A549 (cell line): Measurements from ENCODE around the gene DRP2. TPM values are rescaled to one million over a fixed set of nuclear protein-coding genes. Genes with fewer than 3 reads are reported as not detected.

Experiments used
- ATAC-seq, 2 experiments: fragments of 200-7000 bp in 1 of 2; fragments of >200 bp in 1 of 2; cut with Nextera tagmentation in 1 of 2; cut with Tn5 transposase in 1 of 2; 3 replicates each; pipeline versions ENCODE4 v1.8.0 to v1.9.1; 2018 to 2020; ENCODE audit warnings: mild to moderate bottlenecking in 1 of 2, moderate library complexity in 1 of 2
- CTCF ChIA-PET: fragments of 300-600 bp; sonication (Branson Sonifier 250); formaldehyde crosslinking; extraction: SDS; loops from one replicate; lab custom pipeline; 2021; ENCODE audit warnings: antibody characterized with exemption, inconsistent platforms; lab: Yijun Ruan, JAX
- POLR2A ChIA-PET: fragments of 350-600 bp; formaldehyde crosslinking; extraction: SDS; loops from one replicate; lab custom pipeline; 2021; ENCODE audit warnings: antibody characterized with exemption, inconsistent platforms; lab: Yijun Ruan, JAX
- DNase-seq, 2 experiments: peaks; one replicate each; pipeline versions ENCODE4 v3.0.0 to v3.0.0-alpha.2; 2011 to 2016; ENCODE audit warnings: low read depth in 1 of 2, low spot score in 1 of 2
- FAIRE-seq: peaks from 2 replicates; lab custom pipeline; 2011; peaks lifted over from hg19 to GRCh38; lab: Jason Lieb, UNC
- H3K27ac ChIP-seq, 2 experiments: fragments of >200 bp; sonication (Bioruptor Twin); formaldehyde crosslinking; 3 replicates each; pipeline ENCODE4 v1.5.1; 2016 to 2017
- H3K4me1 ChIP-seq: fragments of >200 bp; sonication (Bioruptor Twin); formaldehyde crosslinking; 3 replicates; pipeline ENCODE4 v1.6.1; 2016
- H3K4me2 ChIP-seq: fragments of >200 bp; sonication (Bioruptor Twin); formaldehyde crosslinking; 3 replicates; pipeline ENCODE4 v1.6.1; 2016
- H3K4me3 ChIP-seq: fragments of >200 bp; sonication (Bioruptor Twin); formaldehyde crosslinking; 3 replicates; pipeline ENCODE4 v1.5.1; 2016
- H3K9me3 ChIP-seq: fragments of >200 bp; sonication (Bioruptor Twin); formaldehyde crosslinking; 3 replicates; pipeline ENCODE4 v1.6.1; 2016
- BCL3 ChIP-seq: fragments of >200 bp; sonication (Bioruptor Twin); formaldehyde crosslinking; IDR thresholded peaks from 3 replicates; pipeline ENCODE4 v1.6.1; 2016
- BHLHE40 ChIP-seq: IDR thresholded peaks from 2 replicates; pipeline ENCODE4 v1.6.1; 2012; ENCODE audit warnings: low read depth, low read length, inconsistent platforms
- CBX2 ChIP-seq: fragments of 200-600 bp; sonication (generic); IDR thresholded peaks from 2 replicates; pipeline ENCODE4 v1.6.1; 2016; ENCODE audit warnings: low read depth, mild to moderate bottlenecking, borderline replicate concordance
- CBX8 ChIP-seq: fragments of 200-600 bp; sonication (generic); IDR thresholded peaks from 2 replicates; pipeline ENCODE4 v1.6.1; 2016
- CEBPB ChIP-seq, 2 experiments: fragments of >200 bp in 1 of 2; sonication (Bioruptor Twin) in 1 of 2; formaldehyde crosslinking in 1 of 2; IDR thresholded peaks; 2 replicates each; pipeline ENCODE4 v1.6.1; 2012 to 2016
- EHMT2 ChIP-seq: fragments of 200-600 bp; sonication (generic); IDR thresholded peaks from 2 replicates; pipeline ENCODE4 v1.6.1; 2016; ENCODE audit warnings: antibody characterized with exemption, low read depth, mild to moderate bottlenecking, moderate library complexity
- EP300 ChIP-seq, 2 experiments: fragments of >200 bp; sonication (Bioruptor Twin); formaldehyde crosslinking; IDR thresholded peaks; 2 replicates in 1 of 2; 3 replicates in 1 of 2; pipeline ENCODE4 v1.6.1; 2016 to 2017
- ESRRA ChIP-seq: fragments of 150-350 bp; IDR thresholded peaks from 2 replicates; pipeline ENCODE4 v1.6.1; 2014; ENCODE audit warnings: mild to moderate bottlenecking, low read length, borderline replicate concordance
- FOSB ChIP-seq: fragments of 250-450 bp; sonication (Bioruptor Pico); IDR thresholded peaks from 2 replicates; pipeline ENCODE4 v1.5.0; 2020; ENCODE audit warnings: mild to moderate bottlenecking, moderate library complexity
- GATA3 ChIP-seq: IDR thresholded peaks from 2 replicates; pipeline ENCODE4 v1.6.1; 2012; ENCODE audit warnings: borderline replicate concordance
- HOXB13 ChIP-seq: fragments of 250-450 bp; sonication (Bioruptor Pico); IDR thresholded peaks from 2 replicates; pipeline ENCODE4 v1.5.0; 2020; ENCODE audit warnings: low read depth, mild to moderate bottlenecking, moderate library complexity
- JUN ChIP-seq, 2 experiments: fragments of >200 bp; sonication (Bioruptor Twin); formaldehyde crosslinking; IDR thresholded peaks; 2 replicates in 1 of 2; 3 replicates in 1 of 2; pipeline ENCODE4 v1.6.1; 2016 to 2017
- JUNB ChIP-seq: fragments of >200 bp; sonication (Bioruptor Twin); formaldehyde crosslinking; IDR thresholded peaks from 2 replicates; pipeline ENCODE4 v1.6.1; 2016
- KDM1A ChIP-seq: fragments of 200-600 bp; sonication (generic); IDR thresholded peaks from 2 replicates; pipeline ENCODE4 v1.6.1; 2016; ENCODE audit warnings: low read depth, mild to moderate bottlenecking
- MAX ChIP-seq: IDR thresholded peaks from 2 replicates; pipeline ENCODE4 v1.6.1; 2012
- PBX3 ChIP-seq: IDR thresholded peaks from 2 replicates; pipeline ENCODE4 v1.6.1; 2012
- PHF8 ChIP-seq: fragments of 200-600 bp; sonication (generic); IDR thresholded peaks from 2 replicates; pipeline ENCODE4 v1.6.1; 2016; ENCODE audit warnings: low read depth, mild to moderate bottlenecking, antibody characterized with exemption, moderate library complexity, borderline replicate concordance
- POLR2AphosphoS2 ChIP-seq: conservative IDR thresholded peaks from 2 replicates; pipeline ENCODE4 v1.6.1; 2012; ENCODE audit warnings: low read length, improper control_type of control experiment, inconsistent platforms
- RARB ChIP-seq: fragments of 250-450 bp; sonication (Bioruptor Pico); IDR thresholded peaks from 2 replicates; pipeline ENCODE4 v1.8.0; 2021; ENCODE audit warnings: mild to moderate bottlenecking, moderate library complexity
- RFX5 ChIP-seq: fragments of 450-650 bp; IDR thresholded peaks from 2 replicates; pipeline ENCODE4 v1.7.1; 2014; ENCODE audit warnings: antibody characterized with exemption, mild to moderate bottlenecking, moderate library complexity
- RNF2 ChIP-seq: fragments of 200-600 bp; sonication (generic); IDR thresholded peaks from 2 replicates; pipeline ENCODE4 v1.6.1; 2016; ENCODE audit warnings: low read depth, mild to moderate bottlenecking, antibody characterized with exemption, moderate library complexity, borderline replicate concordance
- SMC3 ChIP-seq: fragments of >200 bp; sonication (Bioruptor Twin); formaldehyde crosslinking; IDR thresholded peaks from 3 replicates; pipeline ENCODE4 v1.6.1; 2018; ENCODE audit warnings: inconsistent platforms
- SREBF2 ChIP-seq: fragments of 450-650 bp; IDR thresholded peaks from 2 replicates; pipeline ENCODE4 v1.6.1; 2014; ENCODE audit warnings: mild to moderate bottlenecking, moderate library complexity
- TFCP2L1 ChIP-seq: fragments of 250-450 bp; sonication (Bioruptor Pico); IDR thresholded peaks from 2 replicates; pipeline ENCODE4 v1.5.0; 2021; ENCODE audit warnings: mild to moderate bottlenecking
- TP53 ChIP-seq: fragments of 250-450 bp; sonication (Bioruptor Pico); IDR thresholded peaks from 2 replicates; pipeline ENCODE4 v1.5.0; 2021; ENCODE audit warnings: mild to moderate bottlenecking, moderate library complexity
- ZC3H11A ChIP-seq: fragments of 450-650 bp; IDR thresholded peaks from 2 replicates; pipeline ENCODE4 v1.6.1; 2014; ENCODE audit warnings: antibody characterized with exemption, mild to moderate bottlenecking
- ZFP36 ChIP-seq: fragments of 450-650 bp; IDR thresholded peaks from 2 replicates; pipeline ENCODE4 v1.6.1; 2014; ENCODE audit warnings: borderline replicate concordance; ENCODE audit not compliant: partially characterized antibody
- ZNF302 ChIP-seq: fragments of 250-450 bp; sonication (Bioruptor Pico); IDR thresholded peaks from 2 replicates; pipeline ENCODE4 v1.9.0; 2021; ENCODE audit warnings: inconsistent platforms, mild to moderate bottlenecking, moderate library complexity
- ZSCAN20 ChIP-seq: fragments of 250-450 bp; sonication (Bioruptor Pico); IDR thresholded peaks from 2 replicates; pipeline ENCODE4 v1.8.0; 2022; ENCODE audit warnings: mild to moderate bottlenecking, moderate library complexity
- WGBS: methylation state at CpG from one replicate; pipeline ENCODE4 v1.1.6; 2017; ENCODE audit errors: missing lambda C conversion rate; 5-methylcytosine and 5-hydroxymethylcytosine counted together
- polyA plus RNA-seq, 4 experiments: library from polyadenylated mRNA; depleted of rRNA in 3 of 4; stranded (reverse); fragments of >200 nt; fragmentation: RNase III in 1 of 4; extraction: RNeasy Plus Mini Kit Qiagen cat#74134 plus additional on column Dnase treatment in 1 of 4; gene quantifications; 2 replicates in 3 of 4; 3 replicates in 1 of 4; pipeline ENCODE4 v1.2.3, GENCODE V29; 2011 to 2017

DRP2 gene
- polyA plus RNA-seq, 2 of the 4 experiments (the other 2 are of a cell fraction) = 0.58 to 0.62 TPM

GRCh38 chrX:101262590-101262989 lies 43.0 kb downstream of the DRP2 start:
- DNase-seq = no peak
- POLR2A ChIA-PET = no interaction called here
- Histone ChIP-seq H3K4me2 (no peak overlapping the region), H3K27ac (no peak overlapping the region), H3K4me1 (no peaks in the 10 kb centered on the region), H3K9me3 (no peaks in the 10 kb centered on the region), H3K4me3 (no peak overlapping the region)
- CTCF ChIA-PET = no interaction called here
- no peak for ATAC-seq
- 85% methylated on average over 4 of the region's 4 CpGs for WGBS
- FAIRE-seq = no peak
- TF ChIP-seq POLR2AphosphoS2 = no peak
- no peak for TF ChIP-seq JUN (IDR thresholded peaks at IDR 0.05)

- FAIRE-seq (no peak), ATAC-seq (no peak), DNase-seq (no peak)
- 36% methylated on average over 2 of the region's 2 CpGs for WGBS
- Histone ChIP-seq H3K4me2 (no peak overlapping the region), H3K4me3 (no peak overlapping the region), H3K27ac (no peak overlapping the region), H3K9me3 (no peaks in the 10 kb centered on the region), H3K4me1 (no peaks in the 10 kb centered on the region)
- ChIA-PET CTCF (no interaction called here), POLR2A (no interaction called here)
- TF ChIP-seq RARB (CRISPR knock-in tag) (no peak), ESRRA (no peak), ZFP36 (no peak), JUNB (no peak), CBX2 (no peak), MAX (no peak), HOXB13 (CRISPR knock-in tag) (no peak), ZC3H11A (no peak), SMC3 (no peak), ZSCAN20 (CRISPR knock-in tag) (no peak), TFCP2L1 (CRISPR knock-in tag) (no peak), JUN (IDR thresholded peaks at IDR 0.05) (no peak)
Observed at GRCh38 chrX:101263766-101264165, 44.2 kb downstream of the DRP2 start.

GRCh38 chrX:101265869-101266428 lies 46.4 kb downstream of the DRP2 start:
- FAIRE-seq (no peak), ATAC-seq (no peak), DNase-seq (no peak)
- Histone ChIP-seq H3K4me1 (no peaks in the 10 kb centered on the region), H3K4me2 (no peak overlapping the region), H3K4me3 (no peak overlapping the region), H3K9me3 (no peaks in the 10 kb centered on the region), H3K27ac (no peak overlapping the region)
- WGBS = 69% methylated on average over 5 of the region's 5 CpGs
- POLR2A ChIA-PET = no interaction called here
- no peak for TF ChIP-seq TP53
- no peak for TF ChIP-seq EHMT2
- no peak for TF ChIP-seq GATA3
- no peak for TF ChIP-seq ZNF302
- TF ChIP-seq RNF2 = no peak
- TF ChIP-seq CBX8 = no peak
- no peak for TF ChIP-seq CBX2
- TF ChIP-seq BCL3 = no peak
- no peak for TF ChIP-seq PBX3
- no peak for TF ChIP-seq SREBF2
- TF ChIP-seq FOSB (CRISPR knock-in tag) = no peak
- TF ChIP-seq KDM1A = no peak
- no peak for TF ChIP-seq EP300 (IDR thresholded peaks at IDR 0.05)
- no peak for TF ChIP-seq PHF8
- TF ChIP-seq CEBPB (IDR thresholded peaks at IDR 0.05) = no peak
- TF ChIP-seq RFX5 = no peak
- TF ChIP-seq POLR2AphosphoS2 = no peak
- no peak for TF ChIP-seq BHLHE40
- CTCF ChIA-PET = interaction anchor here (1.1 kb wide), 1 partner anchor 13 kb away, joined by 3 read pairs; no protein-coding TSS in a partner anchor
